GM21515 (cell line): ENCODE results near the gene CCDC134.
"Not testable (repeated sequence)": the region's sequence is repeated elsewhere in the genome, so short reads cannot be mapped to it uniquely, and the experiment has no call there.

Experiments used
- ATAC-seq: cut with Tn5 transposase; IDR thresholded peaks from one replicate; pipeline ENCODE4 v1.9.1; 2021; ENCODE audit not compliant: unreplicated experiment

CCDC134 gene

GRCh38 chr22:41842996-41843970 is 42.8 kb downstream of the CCDC134 start:
- ATAC-seq = no peak

- no peak for ATAC-seq
Observed at GRCh38 chr22:41844036-41844435, 43.6 kb downstream of the CCDC134 start.

GRCh38 chr22:41844513-41844912 is 44.0 kb downstream of the CCDC134 start:
- no peak for ATAC-seq

- ATAC-seq = no peak
Observed at GRCh38 chr22:41845380-41846267, 45.1 kb downstream of the CCDC134 start.

- no peak for ATAC-seq
Observed at GRCh38 chr22:41846268-41846987, 45.9 kb downstream of the CCDC134 start.

GRCh38 chr22:41847300-41847699 is 46.8 kb downstream of the CCDC134 start:
- ATAC-seq = no peak

GRCh38 chr22:41848468-41848867 is 48.0 kb downstream of the CCDC134 start:
- ATAC-seq = no peak

GRCh38 chr22:41856469-41856868 is 56.0 kb downstream of the CCDC134 start:
- ATAC-seq = no peak

- no peak for ATAC-seq
Observed at GRCh38 chr22:41857155-41857859, 56.8 kb downstream of the CCDC134 start.

GRCh38 chr22:41857860-41858199 is 57.4 kb downstream of the CCDC134 start:
- no peak for ATAC-seq

- ATAC-seq = peak; percentile 44
Observed at GRCh38 chr22:41862160-41862529, 61.7 kb downstream of the CCDC134 start.

- peak; percentile 64 for ATAC-seq
Observed at GRCh38 chr22:41862530-41863266, 62.2 kb downstream of the CCDC134 start.

- no peak for ATAC-seq
Observed at GRCh38 chr22:41863472-41863871, 63.0 kb downstream of the CCDC134 start.

- no peak for ATAC-seq
Observed at GRCh38 chr22:41868556-41868955, 68.1 kb downstream of the CCDC134 start.

- not testable (repeated sequence) for ATAC-seq
Observed at GRCh38 chr22:41870081-41870480, 69.6 kb downstream of the CCDC134 start.

- no peak for ATAC-seq
Observed at GRCh38 chr22:41870786-41871185, 70.3 kb downstream of the CCDC134 start.

- no peak for ATAC-seq
Observed at GRCh38 chr22:41873391-41873790, 72.9 kb downstream of the CCDC134 start.

GRCh38 chr22:41874090-41874489 is 73.6 kb downstream of the CCDC134 start:
- no peak for ATAC-seq

- no peak for ATAC-seq
Observed at GRCh38 chr22:41875531-41876270, 75.2 kb downstream of the CCDC134 start.
